SK-N-SH treated with all-trans-retinoic acid at 6 μM for 48 hours (cell line): Measurements from ENCODE around the gene DNAJC24.
"Not testable (repeated sequence)": the region's sequence is repeated elsewhere in the genome, so short reads cannot be mapped to it uniquely, and the experiment has no call there.

ENCODE experiments used
- ATAC-seq: fragments of 200-7000 bp; cut with Tn5 transposase; 3 replicates; pipeline ENCODE4 v1.9.1; 2020; ENCODE audit warnings: mild to moderate bottlenecking, moderate library complexity
- ARNTL ChIP-seq: fragments of 450-650 bp; formaldehyde crosslinking; IDR thresholded peaks from 2 replicates; pipeline ENCODE4 v1.5.0; 2020; ENCODE audit warnings: low read depth, mild to moderate bottlenecking, moderate library complexity, borderline replicate concordance
- BACH2 ChIP-seq: fragments of 250-450 bp; sonication (Bioruptor Pico); IDR thresholded peaks from 2 replicates; pipeline ENCODE4 v1.9.0; 2021; ENCODE audit warnings: mild to moderate bottlenecking, borderline replicate concordance
- ESRRG ChIP-seq: fragments of 250-450 bp; sonication (Bioruptor Pico); IDR thresholded peaks from 2 replicates; pipeline ENCODE4 v1.6.1; 2021; ENCODE audit warnings: mild to moderate bottlenecking
- GLIS3 ChIP-seq: fragments of 250-450 bp; sonication (Bioruptor Pico); IDR thresholded peaks from 2 replicates; pipeline ENCODE4 v1.5.0; 2020; ENCODE audit warnings: mild to moderate bottlenecking, moderate library complexity
- ISL1 ChIP-seq: fragments of 250-450 bp; sonication (Bioruptor Pico); IDR thresholded peaks from 2 replicates; pipeline ENCODE4 v2.1.2; 2022; ENCODE audit warnings: mild to moderate bottlenecking, moderate library complexity
- OSR1 ChIP-seq: fragments of 250-450 bp; sonication (Bioruptor Pico); IDR thresholded peaks from 2 replicates; pipeline ENCODE4 v1.8.0; 2022; ENCODE audit warnings: moderate library complexity, mild to moderate bottlenecking, inconsistent platforms
- PPARA ChIP-seq: fragments of 250-450 bp; sonication (Bioruptor Pico); IDR thresholded peaks from 2 replicates; pipeline ENCODE4 v1.5.0; 2020; ENCODE audit warnings: mild to moderate bottlenecking, borderline replicate concordance
- RARB ChIP-seq: fragments of 250-450 bp; sonication (Bioruptor Pico); IDR thresholded peaks from 2 replicates; pipeline ENCODE4 v1.8.0; 2021; ENCODE audit warnings: mild to moderate bottlenecking, moderate library complexity
- SNAI2 ChIP-seq: fragments of 250-450 bp; sonication (Bioruptor Pico); IDR thresholded peaks from 2 replicates; pipeline ENCODE4 v1.5.0; 2020; ENCODE audit warnings: mild to moderate bottlenecking, moderate library complexity
- TCF4 ChIP-seq: fragments of 250-450 bp; sonication (Bioruptor Pico); IDR thresholded peaks from 2 replicates; pipeline ENCODE4 v1.8.0; 2021; ENCODE audit warnings: mild to moderate bottlenecking, moderate library complexity, borderline replicate concordance
- TOX ChIP-seq: fragments of 250-450 bp; sonication (Bioruptor Pico); IDR thresholded peaks from 2 replicates; pipeline ENCODE4 v1.8.0; 2021; ENCODE audit warnings: mild to moderate bottlenecking, moderate library complexity, borderline replicate concordance
- ZC3H10 ChIP-seq: fragments of 250-450 bp; sonication (Bioruptor Pico); IDR thresholded peaks from 2 replicates; pipeline ENCODE4 v1.5.1; 2021; ENCODE audit warnings: mild to moderate bottlenecking, moderate library complexity
- ZFP3 ChIP-seq: fragments of 250-450 bp; sonication (Bioruptor Pico); IDR thresholded peaks from 2 replicates; pipeline ENCODE4 v1.5.0; 2020; ENCODE audit warnings: mild to moderate bottlenecking, moderate library complexity
- ZNF70 ChIP-seq: fragments of 450-650 bp; formaldehyde crosslinking; IDR thresholded peaks from 2 replicates; pipeline ENCODE4 v1.5.0; 2020; ENCODE audit warnings: mild to moderate bottlenecking, moderate library complexity
- ZNF8 ChIP-seq: fragments of 450-650 bp; formaldehyde crosslinking; IDR thresholded peaks from 2 replicates; pipeline ENCODE4 v1.5.0; 2020; ENCODE audit warnings: mild to moderate bottlenecking, moderate library complexity
- TF ChIP-seq, protein P1 (sequence below): fragments of 250-450 bp; sonication (Bioruptor Pico); IDR thresholded peaks from 2 replicates; pipeline ENCODE4 v1.8.0; 2020; ENCODE audit warnings: mild to moderate bottlenecking, moderate library complexity, borderline replicate concordance
- TF ChIP-seq, protein P2 (sequence below): fragments of 250-450 bp; sonication (Bioruptor Pico); IDR thresholded peaks from 2 replicates; pipeline ENCODE4 v1.5.1; 2020; ENCODE audit warnings: low read depth, mild to moderate bottlenecking, moderate library complexity
- TF ChIP-seq, protein P3 (sequence below): fragments of 250-450 bp; sonication (Bioruptor Pico); IDR thresholded peaks from 2 replicates; pipeline ENCODE4 v1.5.1; 2021; ENCODE audit warnings: mild to moderate bottlenecking, moderate library complexity
- TF ChIP-seq, protein P4 (sequence below): fragments of 250-450 bp; sonication (Bioruptor Pico); IDR thresholded peaks from 2 replicates; pipeline ENCODE4 v1.5.0; 2020; ENCODE audit warnings: mild to moderate bottlenecking, moderate library complexity
- TF ChIP-seq, protein P5 (sequence below): fragments of 250-450 bp; sonication (Bioruptor Pico); IDR thresholded peaks from 2 replicates; pipeline ENCODE4 v1.8.0; 2021; ENCODE audit warnings: low read depth, mild to moderate bottlenecking, moderate library complexity, borderline replicate concordance

DNAJC24 gene, protein sequence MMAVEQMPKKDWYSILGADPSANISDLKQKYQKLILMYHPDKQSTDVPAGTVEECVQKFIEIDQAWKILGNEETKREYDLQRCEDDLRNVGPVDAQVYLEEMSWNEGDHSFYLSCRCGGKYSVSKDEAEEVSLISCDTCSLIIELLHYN

DNA sequence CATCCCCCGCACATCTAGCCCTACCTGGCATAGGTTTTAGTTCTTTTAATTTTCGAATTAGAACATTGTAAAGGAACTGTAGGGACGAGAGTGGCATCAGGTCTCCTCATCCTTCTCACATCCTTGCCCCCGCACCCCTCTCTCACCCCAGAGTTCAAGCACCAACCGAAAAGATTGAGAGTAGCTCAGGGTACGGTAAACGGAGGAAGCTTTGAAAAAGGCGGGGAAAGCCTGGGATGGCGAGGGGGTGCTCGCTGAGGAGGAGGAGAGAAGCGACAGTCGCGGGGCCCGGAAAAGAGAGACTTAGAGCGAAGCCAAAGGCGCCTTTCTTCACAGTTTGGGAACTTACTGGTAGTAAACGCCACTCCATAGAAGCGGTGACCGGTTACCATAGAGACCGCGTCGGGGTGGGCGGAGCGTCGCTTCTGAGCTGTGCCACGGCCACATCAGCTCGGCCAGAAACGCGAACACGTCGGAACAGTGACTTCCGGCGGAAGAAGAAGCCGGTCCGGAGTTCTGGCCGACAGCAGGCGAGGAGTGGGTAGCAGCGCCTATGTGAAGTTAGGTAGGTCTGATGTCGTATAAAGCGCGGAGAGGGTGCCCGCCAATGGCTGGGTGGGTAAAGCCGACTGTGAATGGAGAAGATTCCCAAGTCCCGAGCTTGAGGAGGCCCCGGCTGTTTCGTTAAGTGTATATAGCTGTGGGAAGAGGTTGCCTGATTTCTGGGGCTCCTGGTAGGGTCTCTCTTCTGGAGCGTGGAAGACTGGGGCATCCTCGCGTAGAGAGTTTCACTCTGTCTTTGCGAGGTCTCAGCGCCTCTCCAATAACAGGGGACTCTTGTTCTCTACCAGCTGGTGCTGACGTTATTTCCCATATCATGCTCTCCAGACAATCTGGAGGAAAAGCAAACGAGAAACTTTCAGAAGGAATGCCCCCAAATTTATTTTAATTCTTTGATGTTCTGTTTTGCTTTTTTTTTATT, at the start of gene DNAJC24, which contains the start of gene DCDC1:
Gene DNAJC24 (plus strand): TSS at position 513 of the 982 bp plus-strand sequence. CDS start 889 bp downstream, outside the sequence.
Gene DCDC1 (minus strand): TSS at position 392 of the 982 bp plus-strand sequence. CDS start 41,459 bp downstream, outside the sequence.
- peak; percentile 98 for ATAC-seq
- TF ChIP-seq PPARA (CRISPR knock-in tag) (no peak), OSR1 (CRISPR knock-in tag) (no peak), TOX (no peak), ARNTL (CRISPR knock-in tag) (no peak), RARB (CRISPR knock-in tag) (no peak)
- TF ChIP-seq, protein P1, sequence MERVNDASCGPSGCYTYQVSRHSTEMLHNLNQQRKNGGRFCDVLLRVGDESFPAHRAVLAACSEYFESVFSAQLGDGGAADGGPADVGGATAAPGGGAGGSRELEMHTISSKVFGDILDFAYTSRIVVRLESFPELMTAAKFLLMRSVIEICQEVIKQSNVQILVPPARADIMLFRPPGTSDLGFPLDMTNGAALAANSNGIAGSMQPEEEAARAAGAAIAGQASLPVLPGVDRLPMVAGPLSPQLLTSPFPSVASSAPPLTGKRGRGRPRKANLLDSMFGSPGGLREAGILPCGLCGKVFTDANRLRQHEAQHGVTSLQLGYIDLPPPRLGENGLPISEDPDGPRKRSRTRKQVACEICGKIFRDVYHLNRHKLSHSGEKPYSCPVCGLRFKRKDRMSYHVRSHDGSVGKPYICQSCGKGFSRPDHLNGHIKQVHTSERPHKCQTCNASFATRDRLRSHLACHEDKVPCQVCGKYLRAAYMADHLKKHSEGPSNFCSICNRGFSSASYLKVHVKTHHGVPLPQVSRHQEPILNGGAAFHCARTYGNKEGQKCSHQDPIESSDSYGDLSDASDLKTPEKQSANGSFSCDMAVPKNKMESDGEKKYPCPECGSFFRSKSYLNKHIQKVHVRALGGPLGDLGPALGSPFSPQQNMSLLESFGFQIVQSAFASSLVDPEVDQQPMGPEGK (CRISPR knock-in tag), result no peak
- TF ChIP-seq, all 23 proteins: peak for 0

DNA sequence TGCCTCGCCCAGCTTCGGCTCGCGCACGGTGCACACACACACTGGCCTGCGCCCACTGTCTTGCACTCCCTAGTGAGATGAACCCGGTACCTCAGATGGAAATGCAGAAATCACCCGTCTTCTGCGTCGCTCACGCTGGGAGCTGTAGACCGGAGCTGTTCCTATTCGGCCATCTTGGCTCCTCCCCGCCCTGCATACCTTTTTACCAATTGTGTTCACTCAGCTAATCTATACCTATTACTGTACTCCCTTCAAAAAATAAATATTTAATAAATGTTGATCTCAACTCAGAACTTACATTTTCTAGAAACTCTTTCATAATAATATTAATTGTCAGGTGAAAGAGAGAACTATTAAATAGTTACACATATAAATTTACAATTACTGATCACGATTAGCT, 48.2 kb upstream of the DNAJC24 start:
- not testable (repeated sequence) for ATAC-seq

DNA sequence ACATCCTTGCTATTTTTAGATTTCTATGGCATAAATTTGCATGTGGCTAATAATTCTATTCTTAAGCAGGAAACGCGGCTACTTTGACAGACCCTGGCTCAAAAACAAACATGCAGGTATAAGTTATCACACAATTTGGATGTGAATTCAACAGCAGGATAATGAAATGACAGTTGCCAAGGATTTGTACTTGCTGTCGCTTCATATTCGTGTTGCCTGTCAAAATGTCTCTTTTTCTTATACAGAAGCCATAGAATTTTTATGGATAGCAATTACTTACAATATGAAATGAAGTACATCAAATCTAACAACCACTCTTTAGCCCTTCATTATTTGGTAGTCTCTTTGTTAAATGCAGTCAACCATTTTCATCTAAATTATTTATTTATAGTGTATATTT, 46.5 kb upstream of the DNAJC24 start:
- ATAC-seq, result no peak

DNA sequence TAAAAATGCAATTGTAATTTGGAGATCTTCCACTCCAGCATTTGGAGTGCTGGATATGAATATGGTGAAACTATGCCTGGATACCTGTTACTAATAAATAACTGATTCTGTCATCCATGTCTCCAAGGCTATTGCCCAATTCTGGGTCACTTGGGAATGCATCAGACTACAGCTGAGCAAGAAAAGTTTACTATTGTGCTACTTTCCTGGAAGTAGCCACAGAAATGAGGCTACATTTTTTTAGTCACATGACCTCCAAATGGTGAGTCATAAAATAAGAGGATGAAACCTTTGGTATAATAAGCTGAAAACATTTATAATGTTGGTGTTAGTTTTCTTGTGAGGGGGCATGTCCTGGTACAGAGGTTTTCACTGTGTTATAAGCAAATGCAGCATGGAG, 44.5 kb upstream of the DNAJC24 start:
- TF ChIP-seq, protein P2, sequence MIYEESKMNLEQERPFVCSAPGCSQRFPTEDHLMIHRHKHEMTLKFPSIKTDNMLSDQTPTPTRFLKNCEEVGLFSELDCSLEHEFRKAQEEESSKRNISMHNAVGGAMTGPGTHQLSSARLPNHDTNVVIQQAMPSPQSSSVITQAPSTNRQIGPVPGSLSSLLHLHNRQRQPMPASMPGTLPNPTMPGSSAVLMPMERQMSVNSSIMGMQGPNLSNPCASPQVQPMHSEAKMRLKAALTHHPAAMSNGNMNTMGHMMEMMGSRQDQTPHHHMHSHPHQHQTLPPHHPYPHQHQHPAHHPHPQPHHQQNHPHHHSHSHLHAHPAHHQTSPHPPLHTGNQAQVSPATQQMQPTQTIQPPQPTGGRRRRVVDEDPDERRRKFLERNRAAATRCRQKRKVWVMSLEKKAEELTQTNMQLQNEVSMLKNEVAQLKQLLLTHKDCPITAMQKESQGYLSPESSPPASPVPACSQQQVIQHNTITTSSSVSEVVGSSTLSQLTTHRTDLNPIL, result no peak
- no peak for TF ChIP-seq ZC3H10 (CRISPR knock-in tag)
- TF ChIP-seq ZFP3 (CRISPR knock-in tag), result no peak
- TF ChIP-seq ZNF70, result no peak
- TF ChIP-seq SNAI2 (CRISPR knock-in tag), result no peak
- no peak for ATAC-seq

More for the DNA sequence above, 46.5 kb upstream of the DNAJC24 start:
- TF ChIP-seq, protein P1 (CRISPR knock-in tag), result no peak
- no peak for TF ChIP-seq BACH2 (CRISPR knock-in tag)
- TF ChIP-seq TCF4 (CRISPR knock-in tag), result no peak
- no peak for TF ChIP-seq PPARA (CRISPR knock-in tag)
- TF ChIP-seq ZNF8 (CRISPR knock-in tag), result no peak
- no peak for TF ChIP-seq ARNTL (CRISPR knock-in tag)
- TF ChIP-seq OSR1 (CRISPR knock-in tag), result no peak
- no peak for TF ChIP-seq RARB (CRISPR knock-in tag)
- TF ChIP-seq ISL1 (CRISPR knock-in tag), result no peak

DNA sequence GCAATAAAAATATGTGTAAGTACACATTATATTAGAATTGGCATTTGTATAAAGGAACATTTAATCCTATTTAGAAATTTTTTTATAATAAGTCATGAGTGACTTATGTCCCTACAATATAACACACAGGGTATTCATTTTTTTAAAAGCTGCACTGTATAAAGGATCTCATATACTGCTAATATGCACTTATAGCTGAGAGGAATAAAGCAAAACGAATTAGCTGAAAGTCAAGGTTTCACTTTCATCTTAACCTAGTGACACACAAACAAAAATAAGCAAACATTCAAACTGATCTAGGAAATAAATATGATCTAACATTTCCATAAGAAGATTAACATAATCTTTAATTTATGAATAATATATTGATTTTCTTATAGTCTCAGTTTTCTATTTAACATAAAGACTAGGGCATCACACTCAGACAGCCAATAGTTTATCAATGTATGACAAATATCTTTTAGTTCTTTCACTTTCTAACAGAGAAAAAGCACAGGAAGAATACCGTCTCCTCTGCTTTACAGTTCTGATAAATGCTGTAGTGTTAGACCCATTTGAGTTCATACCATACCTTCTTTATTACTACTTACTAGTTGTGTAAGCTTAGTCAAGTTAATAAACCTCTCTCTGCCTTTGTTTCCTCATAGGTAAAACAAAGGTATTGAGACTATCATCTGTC, 43.1 kb upstream of the DNAJC24 start:
- TF ChIP-seq, protein P3, sequence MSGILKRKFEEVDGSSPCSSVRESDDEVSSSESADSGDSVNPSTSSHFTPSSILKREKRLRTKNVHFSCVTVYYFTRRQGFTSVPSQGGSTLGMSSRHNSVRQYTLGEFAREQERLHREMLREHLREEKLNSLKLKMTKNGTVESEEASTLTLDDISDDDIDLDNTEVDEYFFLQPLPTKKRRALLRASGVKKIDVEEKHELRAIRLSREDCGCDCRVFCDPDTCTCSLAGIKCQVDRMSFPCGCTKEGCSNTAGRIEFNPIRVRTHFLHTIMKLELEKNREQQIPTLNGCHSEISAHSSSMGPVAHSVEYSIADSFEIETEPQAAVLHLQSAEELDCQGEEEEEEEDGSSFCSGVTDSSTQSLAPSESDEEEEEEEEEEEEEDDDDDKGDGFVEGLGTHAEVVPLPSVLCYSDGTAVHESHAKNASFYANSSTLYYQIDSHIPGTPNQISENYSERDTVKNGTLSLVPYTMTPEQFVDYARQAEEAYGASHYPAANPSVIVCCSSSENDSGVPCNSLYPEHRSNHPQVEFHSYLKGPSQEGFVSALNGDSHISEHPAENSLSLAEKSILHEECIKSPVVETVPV (CRISPR knock-in tag), result no peak
- no peak for TF ChIP-seq BACH2 (CRISPR knock-in tag)
- TF ChIP-seq ARNTL (CRISPR knock-in tag), result no peak
- TF ChIP-seq ZFP3 (CRISPR knock-in tag), result no peak
- TF ChIP-seq ESRRG (CRISPR knock-in tag), result no peak
- TF ChIP-seq GLIS3 (CRISPR knock-in tag), result no peak
- TF ChIP-seq, protein P4, sequence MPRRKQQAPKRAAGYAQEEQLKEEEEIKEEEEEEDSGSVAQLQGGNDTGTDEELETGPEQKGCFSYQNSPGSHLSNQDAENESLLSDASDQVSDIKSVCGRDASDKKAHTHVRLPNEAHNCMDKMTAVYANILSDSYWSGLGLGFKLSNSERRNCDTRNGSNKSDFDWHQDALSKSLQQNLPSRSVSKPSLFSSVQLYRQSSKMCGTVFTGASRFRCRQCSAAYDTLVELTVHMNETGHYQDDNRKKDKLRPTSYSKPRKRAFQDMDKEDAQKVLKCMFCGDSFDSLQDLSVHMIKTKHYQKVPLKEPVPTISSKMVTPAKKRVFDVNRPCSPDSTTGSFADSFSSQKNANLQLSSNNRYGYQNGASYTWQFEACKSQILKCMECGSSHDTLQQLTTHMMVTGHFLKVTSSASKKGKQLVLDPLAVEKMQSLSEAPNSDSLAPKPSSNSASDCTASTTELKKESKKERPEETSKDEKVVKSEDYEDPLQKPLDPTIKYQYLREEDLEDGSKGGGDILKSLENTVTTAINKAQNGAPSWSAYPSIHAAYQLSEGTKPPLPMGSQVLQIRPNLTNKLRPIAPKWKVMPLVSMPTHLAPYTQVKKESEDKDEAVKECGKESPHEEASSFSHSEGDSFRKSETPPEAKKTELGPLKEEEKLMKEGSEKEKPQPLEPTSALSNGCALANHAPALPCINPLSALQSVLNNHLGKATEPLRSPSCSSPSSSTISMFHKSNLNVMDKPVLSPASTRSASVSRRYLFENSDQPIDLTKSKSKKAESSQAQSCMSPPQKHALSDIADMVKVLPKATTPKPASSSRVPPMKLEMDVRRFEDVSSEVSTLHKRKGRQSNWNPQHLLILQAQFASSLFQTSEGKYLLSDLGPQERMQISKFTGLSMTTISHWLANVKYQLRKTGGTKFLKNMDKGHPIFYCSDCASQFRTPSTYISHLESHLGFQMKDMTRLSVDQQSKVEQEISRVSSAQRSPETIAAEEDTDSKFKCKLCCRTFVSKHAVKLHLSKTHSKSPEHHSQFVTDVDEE (CRISPR knock-in tag), result no peak
- no peak for TF ChIP-seq PPARA (CRISPR knock-in tag)
- no peak for TF ChIP-seq ZNF8 (CRISPR knock-in tag)
- TF ChIP-seq, protein P5, sequence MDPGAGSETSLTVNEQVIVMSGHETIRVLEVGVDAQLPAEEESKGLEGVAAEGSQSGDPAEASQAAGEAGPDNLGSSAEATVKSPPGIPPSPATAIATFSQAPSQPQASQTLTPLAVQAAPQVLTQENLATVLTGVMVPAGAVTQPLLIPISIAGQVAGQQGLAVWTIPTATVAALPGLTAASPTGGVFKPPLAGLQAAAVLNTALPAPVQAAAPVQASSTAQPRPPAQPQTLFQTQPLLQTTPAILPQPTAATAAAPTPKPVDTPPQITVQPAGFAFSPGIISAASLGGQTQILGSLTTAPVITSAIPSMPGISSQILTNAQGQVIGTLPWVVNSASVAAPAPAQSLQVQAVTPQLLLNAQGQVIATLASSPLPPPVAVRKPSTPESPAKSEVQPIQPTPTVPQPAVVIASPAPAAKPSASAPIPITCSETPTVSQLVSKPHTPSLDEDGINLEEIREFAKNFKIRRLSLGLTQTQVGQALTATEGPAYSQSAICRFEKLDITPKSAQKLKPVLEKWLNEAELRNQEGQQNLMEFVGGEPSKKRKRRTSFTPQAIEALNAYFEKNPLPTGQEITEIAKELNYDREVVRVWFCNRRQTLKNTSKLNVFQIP, result no peak
- TF ChIP-seq TOX, result no peak
- no peak for ATAC-seq
